IPS DF 4.7 (cell line): ENCODE results near the gene SNTG2.

Experiments
- DNase-seq: peaks from one replicate; pipeline ENCODE4 v3.0.0-alpha.2; 2013; ENCODE audit warnings: low spot score; ENCODE audit errors: extremely low read depth

The SNTG2 gene

DNA sequence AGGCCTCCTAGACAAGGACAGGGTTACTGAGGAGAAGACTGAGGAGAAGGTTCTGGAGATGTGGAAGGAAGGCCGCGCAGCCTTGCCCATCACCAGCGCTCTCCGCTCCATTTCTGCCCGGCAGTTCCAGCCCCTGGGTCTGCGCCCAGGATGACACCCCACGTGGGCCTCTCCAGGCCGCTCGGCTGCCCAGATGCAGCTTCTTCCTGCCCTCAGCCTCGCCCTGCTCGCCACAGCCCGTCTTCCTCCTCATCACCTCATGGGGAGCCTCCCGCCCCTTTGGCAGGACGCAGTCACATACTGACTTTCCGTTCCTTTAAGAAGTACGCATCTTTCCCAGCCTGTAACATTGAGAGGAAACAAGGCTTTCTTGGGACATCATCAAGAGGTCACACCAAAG is 37.1 kb downstream of the SNTG2 start:
- DNase-seq, result no peak

DNA sequence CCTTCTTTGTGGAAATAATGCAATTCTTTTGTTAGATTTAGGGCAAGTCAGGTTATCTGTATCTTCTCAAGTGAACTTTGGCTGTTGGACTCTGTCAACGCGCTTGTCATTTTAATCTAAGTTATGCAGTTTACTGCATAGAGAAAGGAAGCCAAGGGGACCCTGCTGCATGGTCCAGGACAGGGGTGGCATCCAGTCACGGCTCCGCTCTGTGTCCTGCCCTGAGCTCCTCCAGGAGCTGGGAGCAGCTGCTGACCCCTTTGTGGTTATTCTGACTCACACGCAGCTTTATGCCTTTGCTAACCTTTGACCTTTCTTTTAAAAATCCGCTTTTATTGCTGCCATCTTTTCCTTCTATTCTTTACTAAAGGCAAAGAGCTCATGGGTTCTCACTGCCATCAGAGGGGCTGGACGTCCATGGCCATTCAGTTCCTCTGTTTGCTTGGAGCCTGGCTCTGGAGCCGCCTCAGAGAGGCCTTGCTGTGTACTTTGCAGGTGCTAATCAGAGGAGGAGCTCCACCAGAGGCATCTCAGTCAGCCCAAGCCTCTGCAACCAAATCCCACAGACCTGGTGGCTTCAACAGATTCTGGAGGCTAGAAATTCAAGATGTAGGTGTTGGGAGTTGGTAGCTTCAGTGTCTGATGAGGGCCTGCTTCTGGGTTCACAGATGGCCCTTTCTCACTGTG is 39.3 kb downstream of the SNTG2 start:
- DNase-seq, result no peak

DNA sequence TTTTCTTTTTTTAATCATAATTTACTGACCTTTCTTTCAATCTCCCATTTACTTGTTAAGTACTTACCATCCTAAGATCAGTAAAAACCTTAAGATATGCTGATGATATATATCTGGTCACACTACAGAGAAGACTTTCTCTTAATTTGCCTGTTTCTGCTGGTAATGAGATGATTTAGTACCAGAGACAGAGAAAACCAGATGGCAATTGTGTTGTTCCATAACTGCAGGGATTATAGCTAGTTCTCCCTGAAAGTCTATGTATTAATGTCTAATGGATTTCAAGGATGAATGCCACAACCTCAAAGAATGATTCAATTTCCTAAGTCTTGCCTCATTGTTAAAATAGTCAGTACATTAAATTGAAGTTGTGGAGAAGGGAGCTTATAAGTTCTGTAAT is 40.3 kb downstream of the SNTG2 start:
- DNase-seq, result no peak

DNA sequence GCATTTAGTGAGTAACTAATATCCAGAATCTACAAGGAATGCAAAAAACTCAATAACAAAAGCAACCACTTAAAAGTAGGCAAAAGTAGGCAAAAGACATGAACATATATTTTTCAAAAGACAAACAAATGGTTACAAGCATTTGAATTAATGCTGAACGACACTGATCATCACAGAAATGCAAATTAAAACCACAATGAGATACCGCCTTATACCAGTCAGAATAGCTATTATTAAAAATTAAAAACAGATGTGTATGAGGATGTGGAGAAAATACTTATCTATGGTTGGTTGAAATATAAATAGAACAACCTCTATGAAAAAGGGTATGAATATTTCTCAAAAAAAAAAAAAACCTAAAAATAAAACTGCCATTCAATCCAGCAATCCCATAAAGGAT is 51.7 kb downstream of the SNTG2 start:
- DNase-seq, result no peak

DNA sequence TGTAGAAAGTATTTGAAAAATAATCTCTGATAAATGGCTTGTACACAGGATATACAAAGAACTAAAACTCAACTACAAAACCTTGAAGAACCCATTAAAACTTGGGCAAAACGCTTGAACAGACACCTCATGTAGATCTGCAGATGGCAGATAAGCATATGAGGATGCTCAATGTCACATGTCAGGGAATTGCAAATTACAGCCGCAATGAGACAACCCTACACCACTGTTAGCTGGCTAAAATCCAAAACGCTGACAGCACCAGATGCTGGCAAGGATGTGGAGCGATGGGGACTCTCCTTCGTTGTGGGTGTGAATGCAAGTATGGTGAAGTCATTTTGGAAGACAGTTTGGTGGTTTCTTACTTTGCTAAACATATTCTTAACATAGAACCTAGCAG is 53.7 kb downstream of the SNTG2 start:
- no peak for DNase-seq

DNA sequence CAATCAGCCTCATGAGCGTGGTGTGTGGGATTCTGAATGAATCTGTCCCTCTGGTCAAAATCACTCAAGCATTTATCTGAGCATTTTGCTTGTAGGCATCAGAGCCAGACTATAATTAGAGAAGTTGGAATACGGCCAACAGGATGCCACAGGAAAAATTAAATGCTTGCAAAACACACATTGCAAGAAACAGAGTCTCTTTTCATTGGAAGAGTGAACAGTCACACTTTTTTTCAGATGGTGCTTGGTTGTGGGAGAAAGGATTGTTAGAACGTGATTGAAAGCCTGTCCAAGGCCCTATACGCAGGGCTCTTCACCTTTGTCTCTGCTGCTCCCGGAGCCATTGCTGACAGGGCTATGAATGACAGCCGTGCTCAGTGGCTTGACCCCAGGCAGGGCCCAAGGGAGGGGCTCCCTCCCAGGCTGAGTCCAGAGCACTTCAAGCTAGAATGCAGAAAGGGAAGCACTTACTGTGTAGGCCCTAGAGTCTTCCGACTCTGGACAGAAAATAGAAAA is 59.8 kb downstream of the SNTG2 start:
- no peak for DNase-seq

DNA sequence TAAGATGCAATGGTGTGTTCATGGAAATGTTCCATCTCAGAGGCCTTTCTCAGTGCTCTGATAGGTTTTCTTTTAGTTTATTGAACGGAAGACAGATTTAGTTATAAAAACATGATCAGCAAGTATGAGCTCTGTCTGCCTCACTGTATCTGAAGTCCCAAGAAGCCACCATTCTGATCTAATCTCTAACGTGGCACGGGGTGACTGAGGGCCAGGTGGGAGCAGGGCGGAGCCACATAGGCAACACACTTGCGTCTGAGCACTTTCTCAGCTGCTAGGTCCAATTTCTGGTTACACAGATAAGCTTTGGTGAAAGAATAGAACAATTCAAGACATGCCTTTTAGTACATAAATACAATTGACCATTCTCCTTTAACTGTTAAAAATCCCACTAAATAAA is 60.4 kb downstream of the SNTG2 start:
- no peak for DNase-seq

DNA sequence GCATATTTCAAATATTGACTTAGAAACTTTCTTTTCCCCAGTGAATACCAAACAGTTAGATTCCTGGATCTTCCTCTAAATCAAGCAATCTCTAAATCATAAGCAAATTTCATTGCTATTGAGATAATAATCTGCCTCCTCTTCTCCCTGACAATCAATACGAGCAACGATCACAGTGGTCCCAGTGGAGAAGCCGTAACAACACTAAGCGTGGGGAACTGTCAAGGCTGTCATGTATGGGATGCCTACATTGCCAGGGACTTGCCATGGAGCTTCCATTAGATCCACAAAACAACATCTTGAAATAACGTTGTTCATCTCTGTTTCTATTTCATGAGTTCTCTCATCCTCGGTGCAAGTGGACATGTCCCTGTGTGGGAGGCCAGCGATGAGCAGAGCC is 61.3 kb downstream of the SNTG2 start:
- DNase-seq, result no peak

DNA sequence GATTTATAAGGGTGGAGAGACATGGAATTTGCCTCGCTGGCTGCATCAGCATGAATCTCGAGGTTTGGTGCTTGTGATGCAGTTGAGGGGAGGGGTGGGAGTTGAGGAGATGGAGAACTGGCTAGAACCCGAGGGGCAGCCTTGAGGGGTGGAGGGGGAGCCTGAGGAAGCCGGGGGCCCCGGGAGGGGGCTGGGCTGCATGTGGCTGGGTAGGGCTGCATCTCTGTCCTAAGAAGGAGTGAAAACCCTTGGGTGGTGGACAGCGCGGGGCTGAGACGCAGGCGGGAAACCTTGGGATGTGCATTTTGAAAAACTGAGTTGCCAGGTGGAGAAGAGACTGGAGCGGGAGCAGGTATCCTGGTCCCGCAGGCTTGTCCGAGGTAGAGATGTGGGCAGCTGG is 64.2 kb downstream of the SNTG2 start:
- DNase-seq, result no peak

DNA sequence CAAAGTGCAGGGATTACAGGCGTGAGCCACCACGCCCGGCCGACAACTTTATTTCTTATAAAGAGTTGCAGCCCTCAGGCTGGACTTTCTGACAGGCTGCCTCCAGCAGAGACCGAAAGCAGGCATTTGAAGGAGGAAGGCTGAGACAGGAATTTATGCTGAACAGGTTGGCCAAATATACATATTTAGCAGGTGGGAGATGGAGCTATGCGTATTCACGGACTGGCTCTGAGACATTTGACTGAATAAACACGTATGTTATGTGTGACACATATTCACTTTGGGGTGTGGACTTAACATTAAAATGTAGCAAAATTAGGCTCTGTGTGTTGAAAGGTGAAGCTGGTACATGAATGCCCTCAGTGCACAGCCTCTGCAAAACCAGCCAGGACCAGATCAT is 65.9 kb downstream of the SNTG2 start:
- DNase-seq, result no peak

DNA sequence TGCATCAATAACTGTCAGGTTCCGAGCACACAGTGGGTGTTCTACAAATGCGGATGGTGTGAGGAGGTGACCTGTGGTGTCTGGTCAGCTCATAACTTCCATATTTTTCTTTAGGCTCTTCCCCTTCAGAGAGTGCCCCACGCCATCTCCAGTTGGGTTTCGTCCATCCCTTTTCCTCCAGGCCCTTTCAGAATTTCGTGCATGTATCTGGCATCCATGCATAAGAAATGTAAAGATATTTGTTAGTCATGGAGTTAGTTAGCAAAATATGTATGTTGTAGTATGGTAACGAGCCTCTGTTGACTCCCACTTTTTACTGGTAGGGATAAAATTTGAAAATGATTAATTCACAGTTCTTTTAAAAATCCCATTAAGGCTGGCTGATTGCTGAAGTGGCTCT is 67.2 kb downstream of the SNTG2 start:
- no peak for DNase-seq

DNA sequence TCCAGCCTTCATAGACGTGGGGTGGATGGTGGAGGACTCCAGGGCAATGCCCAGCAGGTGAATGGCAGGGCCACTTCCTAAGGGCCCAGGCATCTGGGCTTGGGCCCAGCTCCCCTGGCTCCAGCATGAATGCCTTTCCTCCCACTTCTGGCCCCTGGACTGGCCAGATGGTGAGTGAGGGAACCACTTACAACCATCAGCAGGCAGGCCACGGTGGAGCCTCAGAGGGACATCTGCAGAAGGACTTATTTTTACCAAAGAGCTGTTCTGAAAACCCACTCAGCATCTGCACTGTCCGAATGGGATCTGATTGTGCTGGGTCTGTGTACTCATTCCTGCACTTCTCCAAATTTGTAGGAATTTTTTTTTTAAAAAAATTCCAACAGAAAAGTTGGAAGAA is 69.6 kb downstream of the SNTG2 start:
- DNase-seq, result no peak

DNA sequence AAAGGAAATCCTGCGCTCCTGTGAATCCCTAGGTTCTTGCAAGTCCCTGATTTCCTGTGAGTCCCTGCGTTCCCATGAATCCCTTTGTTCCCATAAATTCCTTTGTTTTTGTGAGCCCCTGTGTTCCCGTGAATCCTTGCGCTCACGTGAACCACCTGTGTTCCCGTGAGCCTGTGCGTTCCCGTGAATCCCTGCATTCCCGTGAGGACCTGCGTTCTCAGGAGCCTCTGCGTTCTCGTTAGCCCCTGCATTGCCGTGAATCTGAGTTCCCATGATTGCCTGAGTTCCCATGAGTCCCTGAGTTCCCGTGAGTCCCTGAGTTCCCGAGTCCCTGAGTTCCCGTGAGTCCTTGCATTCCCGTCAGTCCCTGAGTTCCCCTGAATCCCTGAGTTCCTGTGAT is 71.5 kb downstream of the SNTG2 start:
- no peak for DNase-seq

DNA sequence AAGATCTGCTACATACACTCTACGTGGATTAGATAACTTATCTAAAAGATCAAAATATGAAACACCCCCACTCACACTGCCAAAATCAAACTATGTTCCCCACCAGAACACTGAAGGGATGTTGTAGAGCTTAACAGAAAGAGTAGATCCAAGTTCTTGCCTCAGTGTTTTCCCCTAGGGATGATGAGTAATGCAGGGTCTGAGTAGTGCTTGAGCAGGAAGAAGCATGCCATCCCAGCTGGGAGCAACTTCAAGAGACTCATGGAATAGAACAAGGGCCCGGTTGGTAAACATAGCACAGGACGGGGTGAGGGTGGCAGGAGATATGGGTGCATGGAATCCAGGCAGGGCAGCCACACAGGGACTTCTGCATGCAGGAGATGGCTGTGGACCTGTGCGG is 74.3 kb downstream of the SNTG2 start:
- no peak for DNase-seq

DNA sequence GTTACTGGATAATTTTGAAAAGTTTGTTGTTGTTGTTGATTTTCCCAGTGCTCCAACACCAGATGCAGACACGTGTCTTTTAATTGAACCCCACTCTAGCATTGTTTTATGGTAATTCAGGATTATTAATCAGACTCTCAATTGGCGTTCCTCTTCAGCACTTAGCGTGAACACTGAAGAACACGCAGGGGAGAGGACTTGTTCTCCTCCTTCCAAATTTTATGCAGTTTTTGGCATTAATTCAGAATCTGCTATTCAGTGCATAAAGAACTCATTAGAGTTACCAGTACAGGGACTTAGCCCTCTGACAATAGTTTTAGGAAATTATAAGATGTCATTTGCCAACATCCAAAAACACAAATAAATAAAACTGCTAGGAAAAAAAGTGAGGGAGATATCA is 75.5 kb downstream of the SNTG2 start:
- no peak for DNase-seq

DNA sequence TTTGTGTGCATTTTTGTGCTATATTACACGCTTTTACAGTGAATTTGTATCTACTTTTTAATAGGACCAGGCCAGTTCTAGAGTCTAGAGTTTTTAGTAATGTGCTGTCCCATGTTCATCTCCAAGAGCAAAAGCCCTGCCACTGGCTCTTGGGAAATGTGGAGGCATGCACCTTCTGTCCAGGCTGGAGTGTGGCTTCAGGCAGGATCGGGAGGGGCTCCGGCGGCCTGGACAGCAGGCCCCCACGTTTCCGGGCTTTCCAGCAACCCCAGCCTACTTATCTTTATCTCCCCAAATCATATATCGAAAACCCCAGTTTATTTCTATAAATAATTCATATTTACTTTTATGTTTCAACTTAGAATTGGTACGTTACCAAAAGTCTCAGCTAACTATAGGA is 78.2 kb downstream of the SNTG2 start:
- DNase-seq, result no peak

DNA sequence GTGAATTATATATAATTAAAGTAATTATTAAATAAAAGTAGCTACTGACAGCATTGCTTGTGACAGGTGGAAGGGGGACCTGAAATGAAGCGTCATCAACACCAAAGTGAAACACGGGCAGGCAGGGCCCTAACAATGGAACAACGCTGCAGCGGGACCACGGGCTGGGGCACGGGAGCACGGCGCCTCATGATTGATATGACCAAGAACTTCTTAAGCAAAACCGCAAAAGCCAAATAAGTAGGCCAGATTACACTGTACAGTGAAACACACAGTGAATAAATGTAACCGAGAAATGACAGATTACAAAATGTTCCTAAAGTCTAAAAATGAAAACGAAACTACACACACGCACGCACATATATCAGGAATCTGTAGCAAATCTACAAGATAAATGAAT is 81.4 kb downstream of the SNTG2 start:
- DNase-seq, result no peak

DNA sequence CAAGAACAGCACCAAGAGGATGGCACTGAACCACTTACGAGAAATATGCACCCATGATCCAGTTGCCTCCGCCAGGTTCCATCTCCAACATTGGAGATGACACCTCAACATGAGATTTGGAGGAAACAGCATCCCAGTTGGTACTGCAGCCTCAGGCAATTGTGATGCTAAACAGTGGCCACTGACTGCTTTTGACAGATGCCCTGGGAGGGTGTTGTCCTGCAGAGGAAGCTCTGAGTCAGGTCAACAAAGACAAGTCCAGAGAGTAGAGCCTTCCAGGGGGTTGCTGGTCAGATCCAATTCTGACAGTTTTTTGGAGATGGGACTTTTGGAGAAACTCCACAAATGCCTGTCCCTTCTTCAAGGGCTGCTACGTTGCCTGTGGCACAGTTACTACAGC is 82.4 kb downstream of the SNTG2 start:
- no peak for DNase-seq

DNA sequence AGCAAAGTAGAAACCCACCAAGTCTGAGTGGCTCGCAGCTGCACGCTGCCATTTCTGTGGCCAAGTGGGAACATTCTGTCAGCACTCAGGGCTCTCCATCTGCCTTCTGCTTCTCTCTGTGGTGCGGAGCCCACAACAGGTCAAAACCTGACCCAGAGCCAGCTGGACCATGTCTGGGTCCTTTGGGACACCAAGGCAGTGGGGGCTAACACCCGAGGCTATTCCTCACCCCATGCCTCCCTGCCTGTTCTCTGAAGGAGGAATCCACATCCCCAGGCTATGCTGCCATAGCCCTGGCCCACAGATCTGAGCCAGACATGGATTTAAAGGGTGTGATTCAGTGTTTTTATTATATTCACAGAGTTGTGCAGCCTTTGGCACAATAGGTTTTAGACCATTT is 86.4 kb downstream of the SNTG2 start:
- no peak for DNase-seq

DNA sequence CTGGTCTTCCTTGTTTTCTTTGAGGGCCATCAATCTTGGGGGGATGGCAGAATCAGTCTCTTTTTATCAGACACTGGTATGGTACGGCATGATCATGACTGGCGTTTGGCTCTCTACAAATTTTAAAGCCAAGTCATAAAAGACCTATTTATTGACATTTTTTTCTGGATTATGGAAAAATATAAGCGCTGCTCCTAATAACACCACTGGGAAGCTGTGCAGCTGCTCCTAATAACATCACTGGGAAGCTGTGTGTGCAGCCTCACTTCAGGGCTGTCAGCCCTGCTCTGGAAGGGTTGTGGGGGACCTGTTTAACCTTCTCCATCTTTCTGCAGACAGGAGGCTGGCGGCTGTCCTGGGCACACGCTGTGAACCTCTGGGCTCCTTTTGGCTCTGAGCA is 88.9 kb downstream of the SNTG2 start:
- no peak for DNase-seq

DNA sequence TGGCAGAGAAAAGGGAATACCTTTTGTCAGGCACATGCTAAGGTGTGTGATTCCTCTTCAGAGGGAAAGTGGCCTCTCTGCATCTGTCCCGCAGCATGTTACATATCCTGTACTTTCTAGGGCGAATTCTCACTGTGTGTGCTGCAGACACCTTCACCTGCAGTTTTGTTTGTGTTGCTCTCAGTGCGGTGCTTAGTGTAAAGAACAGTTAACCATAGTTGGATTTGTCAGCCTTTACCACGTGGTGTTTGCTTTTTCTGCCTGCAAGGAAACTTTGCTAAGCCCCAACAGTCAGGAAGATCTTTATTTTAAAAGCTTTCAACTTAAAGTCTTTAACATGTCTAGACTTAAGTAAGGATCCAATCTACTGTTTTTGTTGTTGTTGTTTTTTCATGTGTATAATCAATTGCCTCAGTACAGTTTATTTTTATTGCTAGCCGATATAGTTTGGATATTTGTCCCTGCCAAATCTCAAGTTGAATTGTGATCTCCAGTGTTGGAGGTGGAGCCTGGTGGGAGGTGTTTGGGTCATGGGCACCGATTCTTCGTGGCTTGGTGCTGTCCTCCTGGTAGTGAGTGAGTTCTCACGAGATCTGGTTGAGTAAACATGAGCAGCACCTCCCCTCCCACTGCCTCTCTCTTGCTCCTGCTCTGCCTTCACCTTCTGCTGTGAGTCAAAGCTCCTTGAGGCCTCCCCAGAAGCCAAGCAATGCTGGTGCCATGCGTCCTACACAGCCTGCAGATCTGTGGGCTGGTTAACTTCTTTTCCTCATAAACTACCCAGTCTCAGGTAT is 90.6 kb downstream of the SNTG2 start:
- no peak for DNase-seq

DNA sequence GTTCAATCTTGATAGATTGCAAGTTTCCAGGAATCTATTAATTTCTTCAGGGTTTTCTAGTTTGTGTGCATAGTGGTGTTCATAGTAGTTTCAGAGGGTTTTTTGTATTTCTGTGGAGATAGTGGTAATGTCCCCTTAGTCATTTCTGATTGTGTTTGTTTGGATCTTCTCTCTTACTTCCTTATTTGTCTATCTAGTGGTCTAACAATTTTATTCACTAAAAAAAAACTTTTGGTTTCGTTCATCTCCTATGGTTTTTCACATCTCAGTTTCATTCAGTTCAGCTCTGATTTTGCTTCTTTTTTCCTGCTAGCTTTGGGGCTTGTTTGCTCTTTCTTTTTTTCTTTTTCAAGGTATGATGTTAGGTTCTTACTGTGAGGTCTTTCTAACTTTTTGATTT is 94.5 kb downstream of the SNTG2 start:
- no peak for DNase-seq

DNA sequence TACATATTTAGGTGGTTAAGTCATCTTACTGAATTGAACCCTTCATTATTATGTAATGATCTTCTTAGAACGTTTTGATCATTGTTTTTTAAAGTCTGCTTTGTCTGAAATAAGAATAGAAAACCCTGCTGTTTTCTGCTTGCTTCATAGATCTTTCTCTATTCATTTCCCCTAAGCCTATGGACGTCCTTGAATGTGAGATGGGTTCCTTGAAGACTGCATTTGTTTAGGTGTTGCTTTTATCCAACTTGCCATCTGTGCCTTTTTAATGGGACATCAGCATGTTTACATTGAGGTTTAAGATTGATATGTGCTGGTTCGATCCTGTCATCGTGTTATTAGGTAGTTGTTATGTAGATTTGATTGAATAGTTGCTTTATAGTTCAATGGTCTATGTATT is 95.4 kb downstream of the SNTG2 start:
- DNase-seq, result no peak
